HG03457 (cell line): ENCODE measurements around the gene UPP2.

ENCODE experiments used
- ATAC-seq: cut with Tn5 transposase; IDR thresholded peaks from one replicate; pipeline ENCODE4 v1.9.1; 2021; ENCODE audit warnings: moderate number of reproducible peaks; ENCODE audit not compliant: unreplicated experiment

UPP2 gene

GRCh38 chr2:158103411-158104012 lies 1.8 kb downstream of the UPP2 start:
- no peak for ATAC-seq

DNA sequence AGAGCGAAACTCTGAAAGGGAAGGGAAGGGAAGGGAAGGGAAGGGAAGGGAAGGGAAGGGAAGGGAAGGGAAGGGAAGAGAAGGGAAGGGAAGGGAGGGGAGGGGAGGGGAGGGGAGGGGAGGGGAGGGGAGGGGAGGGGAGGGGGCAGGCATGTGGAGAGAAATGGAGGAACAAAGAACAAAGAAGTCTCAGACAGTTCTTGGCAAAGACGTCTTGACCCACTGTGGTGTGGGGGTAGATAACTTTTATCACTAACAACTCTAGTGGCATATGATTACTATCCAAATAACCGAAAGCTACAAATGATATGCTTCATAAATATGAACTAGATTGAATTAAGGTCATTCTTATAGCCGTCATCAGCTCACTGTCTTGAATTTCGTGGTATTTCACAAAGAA lies 3.2 kb downstream of the UPP2 start:
- no peak for ATAC-seq

GRCh38 chr2:158112992-158113391 lies 11.3 kb downstream of the UPP2 start:
- no peak for ATAC-seq

DNA sequence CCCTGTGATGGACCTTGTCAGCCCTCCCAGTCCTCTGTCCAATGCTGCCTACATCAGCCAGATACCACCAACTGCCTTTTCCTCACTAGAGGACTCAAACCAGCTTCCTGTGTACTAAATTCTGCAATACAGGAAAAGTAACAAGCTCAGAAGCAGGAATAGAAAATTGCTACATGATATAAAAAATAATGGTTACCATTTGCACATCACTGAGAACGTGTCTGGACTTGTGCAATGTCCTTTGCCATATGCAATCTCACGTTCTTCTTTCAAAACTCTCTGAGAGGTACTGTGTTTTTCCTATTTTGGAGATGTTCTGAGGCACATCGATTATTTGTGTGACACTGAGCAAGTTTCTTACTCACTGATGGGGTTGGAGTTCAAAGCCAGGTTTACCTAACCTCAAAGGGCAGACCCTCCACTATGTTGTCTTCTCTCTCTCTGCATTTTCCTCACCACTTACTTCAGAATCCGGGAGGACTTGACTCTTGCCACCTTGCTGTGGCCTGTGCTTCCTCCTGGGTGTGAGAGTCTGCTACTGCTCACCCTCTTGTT lies 12.1 kb downstream of the UPP2 start:
- no peak for ATAC-seq

DNA sequence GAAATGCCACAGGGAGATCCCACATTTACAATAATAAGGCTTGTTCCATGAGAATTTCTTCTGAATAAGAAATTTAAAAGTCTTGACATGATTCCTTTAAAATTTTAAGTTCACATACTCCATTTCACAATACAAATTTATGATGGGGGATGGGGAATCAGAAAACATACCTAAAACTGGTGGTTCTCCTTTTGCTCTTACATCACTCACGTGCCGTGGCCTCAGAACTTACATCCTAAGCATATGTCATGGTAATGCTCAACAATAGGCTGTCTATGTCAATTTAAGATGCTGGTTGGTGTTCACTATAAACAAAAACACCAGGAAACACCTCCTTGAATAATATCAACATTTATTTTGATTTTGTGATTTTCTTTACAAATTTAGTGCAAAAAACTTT lies 12.8 kb downstream of the UPP2 start:
- ATAC-seq = no peak

GRCh38 chr2:158115202-158115767 lies 13.6 kb downstream of the UPP2 start:
- no peak for ATAC-seq

- ATAC-seq = no peak
Measured at GRCh38 chr2:158116936-158117335, 15.3 kb downstream of the UPP2 start.

DNA sequence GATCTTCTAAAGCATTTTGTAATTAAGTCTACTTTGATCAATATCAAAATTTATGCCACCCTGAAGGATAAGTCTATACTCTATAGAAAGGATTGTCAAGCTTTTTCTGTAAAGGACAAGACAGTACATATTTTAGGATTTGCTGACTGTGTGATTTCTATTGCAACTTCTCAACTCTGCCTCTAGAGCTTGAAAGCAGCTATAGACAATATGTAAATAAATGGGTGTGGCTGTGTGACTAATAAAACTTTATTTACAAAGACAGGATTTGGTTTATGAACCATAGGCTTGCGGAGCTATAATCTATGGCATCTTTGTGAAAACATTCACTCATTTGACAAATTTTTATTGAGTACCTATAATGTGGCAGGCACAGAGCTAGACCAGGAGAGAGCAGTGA lies 18.4 kb downstream of the UPP2 start:
- ATAC-seq = no peak

GRCh38 chr2:158120664-158121641 lies 19.3 kb downstream of the UPP2 start:
- no peak for ATAC-seq

- ATAC-seq = no peak
Measured at GRCh38 chr2:158124896-158125295, 23.2 kb downstream of the UPP2 start.

DNA sequence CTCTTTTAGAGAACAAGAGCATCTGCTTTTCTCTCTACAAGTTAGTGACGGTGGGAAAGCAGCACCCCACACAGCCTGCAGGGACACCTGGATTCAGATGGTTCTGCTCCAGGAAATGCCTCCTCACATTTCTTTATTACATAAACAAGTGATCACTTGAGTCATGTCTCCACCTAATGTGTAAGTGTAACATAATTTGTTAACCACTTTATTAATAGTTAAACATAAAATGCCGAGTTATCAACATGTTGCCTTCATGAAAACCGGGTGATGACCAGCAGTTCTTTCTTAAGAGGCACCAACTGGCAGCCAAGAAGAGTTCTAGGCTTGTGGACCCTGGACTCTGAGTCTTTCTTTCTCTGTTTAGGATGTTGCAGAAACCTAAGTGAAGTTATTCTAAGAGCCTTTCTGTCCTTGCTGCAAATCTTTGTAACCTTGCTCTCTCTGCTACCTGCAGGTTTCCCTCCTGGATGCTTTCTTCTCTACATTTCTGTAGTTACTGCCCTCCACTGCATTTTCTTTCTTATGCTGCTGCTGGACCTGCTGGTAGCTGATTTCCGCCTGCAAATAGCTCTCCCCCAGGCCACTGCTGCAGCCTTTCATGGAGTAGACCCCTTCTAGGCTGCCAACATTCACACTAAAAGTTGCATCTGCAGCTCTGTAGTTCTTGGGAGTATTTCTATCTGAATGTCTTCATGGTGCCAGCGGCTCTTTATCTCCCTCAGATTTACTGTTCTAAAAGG lies 24.3 kb downstream of the UPP2 start:
- no peak for ATAC-seq

GRCh38 chr2:158127380-158127804 lies 25.7 kb downstream of the UPP2 start:
- ATAC-seq = no peak

GRCh38 chr2:158128168-158128973 lies 26.7 kb downstream of the UPP2 start:
- no peak for ATAC-seq

DNA sequence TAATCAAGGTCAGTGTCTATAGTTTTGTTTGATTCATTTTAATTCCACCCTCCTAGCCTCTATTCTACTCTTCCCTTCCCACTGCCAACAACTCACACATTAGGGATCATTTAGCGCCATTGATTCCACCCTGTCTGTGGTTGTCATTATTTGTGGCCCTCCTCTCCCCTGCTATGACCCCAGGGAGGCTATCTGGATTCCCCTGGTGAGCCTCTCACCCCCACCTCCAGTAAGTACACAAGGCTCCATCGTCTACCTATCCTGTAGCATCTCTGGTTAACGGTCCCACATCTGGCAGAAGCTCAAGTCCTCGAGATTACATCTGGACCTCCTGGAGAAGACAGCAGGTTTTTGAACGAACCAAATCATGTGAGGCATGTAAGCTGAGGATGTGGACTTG lies 27.4 kb downstream of the UPP2 start:
- no peak for ATAC-seq

GRCh38 chr2:158130832-158131473 lies 29.3 kb downstream of the UPP2 start:
- no peak for ATAC-seq

GRCh38 chr2:158131483-158131912 lies 29.8 kb downstream of the UPP2 start:
- no peak for ATAC-seq

- ATAC-seq = no peak
Measured at GRCh38 chr2:158131919-158132566, 30.4 kb downstream of the UPP2 start.

DNA sequence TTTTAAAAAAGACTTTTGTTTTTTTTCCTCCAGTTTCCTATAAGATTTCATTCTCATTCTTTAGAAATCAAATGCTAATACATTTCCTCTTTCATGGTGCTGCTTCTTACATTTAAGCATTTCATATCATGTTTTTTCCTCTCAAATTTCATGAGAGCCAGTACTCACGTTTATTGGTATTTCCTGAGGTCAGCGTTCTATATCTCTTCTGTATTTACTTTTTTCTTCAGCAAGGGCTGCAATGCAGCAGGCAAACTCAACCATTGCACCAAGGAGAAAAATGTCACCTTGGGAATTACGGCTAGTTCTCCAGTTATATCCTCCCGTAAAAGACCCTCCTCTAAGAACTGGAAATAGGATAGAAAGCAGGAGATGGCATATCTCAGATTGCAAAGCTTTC lies 32.4 kb downstream of the UPP2 start:
- ATAC-seq = no peak

- no peak for ATAC-seq
Measured at GRCh38 chr2:158134655-158135054, 33.0 kb downstream of the UPP2 start.
